ENCODE data around the gene EFEMP1. TPM values are rescaled to one million over a fixed set of nuclear protein-coding genes. Genes with fewer than 3 reads are reported as not detected.

The EFEMP1 gene
- total RNA-seq, 1 donor from 2014 or later: 50.7 TPM

DNA sequence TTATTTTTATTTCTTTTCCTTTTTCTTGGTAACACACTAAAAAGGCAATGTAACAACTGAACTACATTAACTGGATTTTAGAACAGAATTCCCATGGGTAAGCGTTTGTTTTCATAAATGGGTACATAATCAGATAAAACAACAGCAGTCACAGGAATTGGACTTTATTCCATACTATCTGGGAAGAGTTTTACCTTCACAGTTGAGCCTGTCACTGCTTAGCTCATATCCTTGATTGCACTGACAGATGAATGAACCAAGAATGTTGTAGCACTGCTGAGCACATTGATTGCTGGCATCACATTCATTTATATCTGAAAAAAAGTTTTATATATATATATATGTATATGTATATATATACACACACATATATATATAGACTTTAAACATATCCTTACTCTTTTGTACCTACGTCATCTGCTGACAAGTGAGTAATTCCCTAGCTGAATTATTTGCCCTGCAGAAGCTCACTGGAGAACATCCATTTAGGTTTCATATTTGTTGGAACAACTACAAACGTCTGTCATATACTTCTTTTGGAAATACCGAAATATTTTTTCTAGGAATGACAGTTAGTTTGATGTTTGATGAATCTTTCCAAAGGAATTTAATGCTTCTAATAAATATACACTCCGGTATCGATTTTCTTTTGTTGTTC is 47.0 kb downstream of the EFEMP1 start:
- ATAC-seq: no peak
- intact Hi-C loops (cut with micrococcal nuclease): no loop called here
- no peak for DNase-seq

DNA sequence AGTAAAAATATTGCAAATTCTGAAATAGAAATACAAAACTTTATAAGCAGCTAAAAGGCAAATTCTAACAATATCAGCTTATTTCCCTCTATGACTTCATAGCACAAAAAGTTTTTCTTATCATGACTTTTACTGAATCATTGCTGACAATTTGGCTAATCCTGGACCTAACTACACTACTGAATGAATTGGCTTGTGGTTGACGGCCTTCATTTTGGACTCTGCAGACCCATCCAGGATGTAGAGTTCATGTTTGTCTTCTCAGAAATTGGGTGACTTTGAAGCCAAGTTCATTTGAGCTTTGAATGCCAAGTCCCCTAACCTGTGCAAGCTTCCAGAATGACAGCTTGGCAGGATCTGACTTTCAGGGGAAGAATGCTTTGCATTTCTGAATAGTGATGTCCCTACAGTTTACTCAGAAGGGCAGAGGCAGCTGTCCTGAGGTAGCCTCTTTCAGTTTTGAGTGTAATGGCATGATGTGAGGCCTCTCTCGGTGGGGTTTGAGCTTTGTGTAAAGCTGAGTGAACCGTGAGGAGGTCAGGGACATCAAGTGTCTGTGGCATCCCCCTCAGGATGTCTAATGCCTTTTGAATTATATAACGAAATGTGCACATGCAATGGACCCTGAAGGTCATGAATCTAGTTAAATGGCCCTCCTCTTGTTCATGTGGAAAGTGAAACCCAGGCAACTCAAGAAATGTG is 48.0 kb downstream of the EFEMP1 start:
- ATAC-seq: peak; percentile 48
- no peak for DNase-seq
- intact Hi-C loops (cut with micrococcal nuclease): no loop called here

DNA sequence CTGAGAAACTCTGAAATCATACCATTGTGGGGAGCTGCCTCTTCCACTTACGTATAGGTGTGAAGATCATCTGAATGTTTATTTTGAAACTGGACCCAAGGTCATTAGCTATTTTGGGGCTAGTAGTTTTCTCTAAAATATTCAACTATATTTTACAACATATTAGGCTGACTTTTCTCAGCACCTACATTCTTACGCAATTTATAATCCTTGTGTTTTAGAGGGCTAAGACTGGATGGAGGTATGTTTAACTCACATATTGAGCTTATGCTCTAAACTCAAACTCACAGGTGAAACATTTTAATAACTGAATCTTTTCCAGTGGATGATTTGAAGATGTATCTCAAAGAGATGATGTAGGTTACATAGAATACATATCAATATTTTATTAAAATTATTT is 49.2 kb downstream of the EFEMP1 start:
- ATAC-seq (no peak), DNase-seq (no peak)
- intact Hi-C loops (cut with micrococcal nuclease): no loop called here

DNA sequence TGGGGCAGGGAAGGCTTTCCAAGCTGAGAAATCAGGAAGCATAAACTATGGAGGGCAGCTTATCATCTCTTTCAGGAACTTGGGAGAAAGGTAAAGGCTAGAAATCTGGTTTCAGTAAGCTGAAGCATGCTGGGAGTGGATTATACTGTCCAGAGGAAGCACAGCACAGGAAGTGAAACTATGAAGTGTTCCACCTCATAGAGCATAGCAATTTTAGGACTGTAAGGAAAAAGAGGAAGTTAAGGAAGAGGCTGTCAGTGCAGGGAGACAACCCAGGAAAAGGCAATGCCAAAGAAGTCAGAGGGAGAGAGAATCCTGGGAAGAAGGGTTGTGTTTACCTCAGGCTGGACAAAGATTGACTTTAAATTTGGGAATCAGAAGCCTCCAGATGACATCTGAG is 51.9 kb downstream of the EFEMP1 start:
- ATAC-seq (peak; percentile 63), DNase-seq (no peak)
- intact Hi-C loops (cut with micrococcal nuclease): no loop called here

DNA sequence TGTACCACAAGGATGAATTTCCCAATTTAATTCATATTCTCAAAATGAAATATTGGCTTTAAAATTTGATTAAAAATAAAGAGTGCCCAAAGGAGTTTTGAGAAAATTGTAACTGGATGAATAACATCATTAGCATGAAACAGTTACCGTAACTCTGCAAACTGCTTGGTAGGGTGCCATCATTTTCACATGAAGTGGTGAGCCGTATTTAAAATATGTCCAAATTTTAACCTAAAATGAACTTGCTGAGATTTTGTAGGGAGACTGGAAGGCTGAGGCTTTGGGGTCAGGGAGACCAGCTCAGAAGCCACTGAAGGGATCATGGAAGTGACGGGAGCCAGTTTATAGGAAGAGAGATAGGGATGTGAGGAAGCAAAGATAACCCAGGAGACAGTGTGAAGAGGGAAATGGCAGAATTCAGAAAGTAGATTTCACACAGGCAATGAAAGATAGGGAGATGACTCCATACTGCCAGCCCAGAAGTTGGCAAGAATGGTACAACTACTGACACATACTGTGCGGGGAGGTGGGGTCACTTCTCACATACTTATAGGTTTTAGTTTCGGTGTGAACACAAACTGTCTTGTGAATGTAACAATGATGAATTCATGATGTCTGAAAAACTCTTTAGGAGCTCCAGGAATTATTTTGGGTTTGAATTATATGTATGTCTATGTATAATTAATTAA is 53.8 kb downstream of the EFEMP1 start:
- intact Hi-C loops (cut with micrococcal nuclease): no loop called here
- DNase-seq (no peak), ATAC-seq (no peak)

DNA sequence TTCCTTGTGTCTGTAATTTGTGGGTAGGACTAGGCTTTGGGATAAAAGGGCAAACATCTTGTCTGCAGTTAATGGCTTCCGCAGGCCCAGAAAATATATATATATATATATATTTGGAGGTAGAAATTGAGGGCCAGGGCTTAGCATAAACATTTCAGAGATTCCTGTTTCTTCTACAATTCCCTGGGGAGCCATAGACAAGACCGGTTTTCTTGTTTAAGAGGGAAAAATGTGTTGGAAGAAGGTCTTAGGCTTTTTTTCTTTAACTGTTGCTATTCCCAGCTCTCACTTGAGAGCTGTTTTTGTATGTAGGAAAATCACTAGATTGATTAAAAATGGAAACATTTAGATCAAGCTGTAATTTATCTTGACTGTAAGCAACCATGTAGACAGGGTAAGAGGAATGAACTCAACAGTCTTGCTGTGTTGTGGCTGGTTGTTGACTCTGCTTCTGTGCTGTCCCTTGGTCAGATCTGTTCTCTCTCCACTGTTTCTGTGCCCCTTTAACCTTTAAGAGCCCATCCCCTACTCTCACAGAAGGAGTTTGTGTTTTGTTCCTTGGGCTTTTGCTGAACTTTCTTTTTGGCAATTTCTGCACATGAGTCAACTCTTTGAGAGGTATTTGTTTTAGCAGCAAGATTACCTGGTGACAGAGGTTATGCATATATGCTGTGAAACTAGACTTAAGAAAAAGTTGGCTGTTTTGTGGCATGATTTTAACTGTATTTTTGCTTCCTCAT is 58.3 kb downstream of the EFEMP1 start:
- no peak for ATAC-seq
- intact Hi-C loops (cut with micrococcal nuclease): no loop called here
- no peak for DNase-seq

DNA sequence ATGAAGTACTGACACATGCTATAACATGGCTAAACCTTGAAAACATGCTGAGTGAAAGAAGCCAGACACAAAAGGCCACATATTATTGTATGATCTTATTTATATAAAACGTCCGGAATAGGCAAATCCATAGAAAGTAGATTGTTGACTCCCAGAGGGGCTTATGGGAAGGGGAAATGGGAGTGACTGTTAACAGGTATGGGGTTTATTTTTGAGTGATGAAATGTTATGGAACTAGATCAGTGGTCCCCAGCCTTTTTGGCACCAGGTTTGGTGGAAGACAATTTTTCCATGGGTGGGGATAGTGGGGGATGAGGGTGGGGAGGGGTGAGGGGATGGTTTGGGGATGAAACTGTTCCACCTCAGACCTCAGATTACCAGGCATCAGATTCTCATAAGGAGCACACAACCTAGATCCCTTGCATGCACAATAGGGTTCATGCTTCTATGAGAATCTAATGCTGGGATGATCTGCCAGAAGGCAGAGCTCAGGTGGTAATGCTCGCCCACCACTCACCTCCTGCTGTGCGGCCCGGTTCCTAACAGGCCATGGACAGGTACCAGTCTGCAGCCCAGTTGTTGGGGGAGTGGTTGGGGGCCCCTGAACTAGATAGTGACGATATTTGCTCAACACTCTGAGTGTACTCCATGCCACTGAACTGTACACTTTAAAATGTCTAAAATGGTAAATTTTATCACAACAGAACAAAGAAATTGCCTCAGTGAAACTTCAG is 59.1 kb downstream of the EFEMP1 start:
- intact Hi-C loops (cut with micrococcal nuclease): no loop called here
- ATAC-seq (no peak), DNase-seq (no peak)

DNA sequence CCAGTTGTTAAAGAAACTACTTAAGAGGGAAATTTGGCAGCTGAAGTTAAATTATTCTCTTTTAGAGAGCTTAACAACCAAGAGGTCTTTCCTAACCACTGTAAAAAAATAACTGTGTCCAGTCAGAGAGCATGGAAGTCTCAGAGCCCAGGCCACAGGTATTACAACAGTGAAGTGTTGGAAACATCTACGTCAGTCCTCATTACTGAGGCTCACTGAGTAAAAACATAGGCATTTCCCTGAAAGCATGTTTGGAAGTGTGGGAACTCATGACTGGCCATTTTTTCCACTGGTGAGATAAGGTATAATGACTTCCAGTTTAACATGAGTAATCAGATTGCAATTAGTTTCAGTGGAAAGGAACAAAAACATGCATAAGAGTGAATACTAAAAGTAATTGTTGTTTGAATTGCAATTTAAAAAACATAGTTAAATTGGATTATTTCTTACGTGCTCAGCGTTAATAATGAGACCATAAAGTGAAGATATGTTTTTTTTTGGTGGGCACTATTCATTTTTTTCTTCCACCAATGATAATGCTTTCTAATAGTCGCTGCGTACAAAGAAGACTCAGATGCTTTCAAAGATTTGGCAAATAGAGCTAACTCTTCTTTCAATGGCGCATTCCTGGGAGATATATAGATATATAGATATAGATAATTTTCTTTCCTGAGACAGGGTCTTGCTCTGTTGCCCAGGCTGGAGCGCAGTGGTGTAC is 60.8 kb downstream of the EFEMP1 start:
- intact Hi-C loops (cut with micrococcal nuclease): no loop called here
- DNase-seq (no peak), ATAC-seq (peak; percentile 93)

DNA sequence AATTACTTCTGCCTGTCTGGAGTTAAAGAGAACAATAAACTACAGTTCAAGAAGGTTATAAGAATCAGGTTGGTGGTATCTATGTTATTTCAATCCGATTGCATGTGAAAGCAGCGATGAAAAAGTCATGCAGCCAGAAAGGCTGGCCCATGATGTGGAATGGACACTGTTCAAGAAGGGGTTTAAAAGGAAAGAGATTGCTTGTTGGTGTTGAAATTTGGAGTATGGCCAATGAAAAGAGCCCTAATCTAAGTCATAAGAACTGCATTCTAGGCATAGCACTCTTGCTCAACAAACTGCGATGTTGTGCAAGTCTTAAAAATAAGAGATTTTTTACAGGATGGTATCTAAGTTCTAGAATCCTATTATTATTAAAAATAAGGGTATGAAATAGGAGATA is 61.3 kb downstream of the EFEMP1 start:
- DNase-seq: no peak
- intact Hi-C loops (cut with micrococcal nuclease): no loop called here
- ATAC-seq: peak; percentile 95

DNA sequence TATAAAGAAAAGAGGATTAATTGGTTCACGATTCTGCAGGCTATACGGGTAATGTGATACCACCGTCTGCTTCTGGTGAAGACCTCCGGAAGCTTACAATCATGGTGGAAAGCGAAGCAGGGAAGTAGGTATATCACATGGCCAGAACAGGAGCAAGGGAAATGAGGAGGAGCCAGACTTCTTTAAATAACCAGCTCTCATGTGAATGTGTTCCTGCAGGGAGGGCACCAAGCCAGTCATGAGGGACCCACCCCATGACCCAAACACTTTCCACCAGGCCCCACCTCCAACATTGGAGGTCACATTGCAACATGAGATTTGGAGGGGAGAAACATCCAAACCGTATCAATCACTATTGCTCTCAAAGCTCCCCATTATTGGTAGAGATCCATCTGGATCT is 61.8 kb downstream of the EFEMP1 start:
- ATAC-seq: peak; percentile 15
- intact Hi-C loops (cut with micrococcal nuclease): no loop called here
- DNase-seq: peak; percentile 25

DNA sequence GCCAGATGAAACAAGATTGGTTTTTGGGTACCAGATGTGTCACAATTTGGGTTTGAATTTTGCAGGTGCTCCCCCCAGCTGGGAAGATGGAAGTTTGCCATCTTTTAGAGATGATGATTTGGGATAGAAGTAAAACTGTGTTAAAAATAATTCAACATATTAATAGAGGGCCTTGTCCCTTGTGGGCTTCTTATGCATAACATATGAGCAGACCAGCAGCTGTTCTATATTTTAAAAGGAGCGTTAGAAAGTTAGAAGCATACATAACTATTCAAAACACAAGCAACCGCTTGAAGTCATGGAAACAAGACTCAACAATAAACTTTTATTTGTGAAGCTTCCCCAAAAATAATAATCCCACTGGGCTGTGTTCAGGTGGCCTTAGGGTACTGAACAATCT is 62.8 kb downstream of the EFEMP1 start:
- intact Hi-C loops (cut with micrococcal nuclease): no loop called here
- ATAC-seq (no peak), DNase-seq (no peak)

DNA sequence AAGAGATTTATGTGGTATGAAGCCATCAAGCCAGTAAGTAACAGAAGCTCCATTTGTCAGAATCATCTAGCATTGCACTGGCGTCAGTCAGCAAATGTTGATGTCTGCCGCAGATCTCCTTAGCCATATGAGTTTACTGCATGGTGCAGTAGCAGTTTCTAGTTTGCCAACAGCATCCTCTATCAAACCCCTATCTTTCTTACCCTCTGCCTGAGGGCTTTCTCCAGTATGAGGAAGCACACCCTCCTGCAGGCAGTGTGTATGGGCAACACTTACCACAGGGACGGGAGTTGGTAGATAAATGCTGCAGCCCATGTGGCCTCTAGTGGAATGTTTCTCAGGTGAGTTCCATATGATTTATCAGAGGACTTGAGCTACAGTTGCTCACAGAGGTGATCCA is 63.7 kb downstream of the EFEMP1 start:
- no peak for DNase-seq
- intact Hi-C loops (cut with micrococcal nuclease): no loop called here
- no peak for ATAC-seq

DNA sequence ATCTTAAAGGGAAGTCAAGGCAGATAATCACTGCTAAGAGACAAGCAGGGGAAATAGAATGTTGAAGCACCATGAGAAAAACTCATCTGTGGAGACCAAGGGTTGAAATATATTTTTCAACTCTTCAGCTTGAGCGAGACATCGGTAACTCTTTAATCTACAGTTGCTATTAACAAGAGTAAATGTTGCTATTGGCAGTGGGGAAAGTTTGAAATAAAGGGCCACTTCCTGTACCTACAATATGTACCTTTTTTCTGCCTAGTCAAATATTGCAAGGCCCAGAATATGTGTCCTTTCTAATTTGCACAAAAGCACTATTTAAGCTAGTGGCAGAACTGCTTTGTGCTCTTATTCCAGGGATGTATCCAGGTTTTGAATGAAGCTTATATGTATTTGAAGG is 65.8 kb downstream of the EFEMP1 start:
- ATAC-seq (no peak), DNase-seq (no peak)
- intact Hi-C loops (cut with micrococcal nuclease): no loop called here

DNA sequence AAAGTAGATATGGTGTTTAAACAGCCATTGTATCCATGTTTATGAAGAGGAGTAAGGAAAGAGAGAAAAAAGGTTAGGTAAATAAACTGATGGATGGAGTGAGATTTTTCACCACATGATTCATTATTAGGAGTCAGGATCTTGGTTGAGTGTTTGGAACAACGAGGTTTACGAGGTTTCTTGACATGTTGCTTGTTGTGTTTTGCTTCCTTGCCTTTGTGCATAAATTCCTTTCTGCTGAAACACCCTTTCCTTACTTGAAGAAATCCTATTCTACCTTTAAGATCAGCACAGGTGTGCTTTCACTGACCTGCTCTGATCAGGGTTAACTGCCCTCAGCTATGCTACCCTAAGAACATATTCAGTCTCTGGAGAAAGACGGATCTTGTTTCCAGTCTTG is 66.6 kb downstream of the EFEMP1 start:
- intact Hi-C loops (cut with micrococcal nuclease): no loop called here
- ATAC-seq: no peak
- DNase-seq: no peak

DNA sequence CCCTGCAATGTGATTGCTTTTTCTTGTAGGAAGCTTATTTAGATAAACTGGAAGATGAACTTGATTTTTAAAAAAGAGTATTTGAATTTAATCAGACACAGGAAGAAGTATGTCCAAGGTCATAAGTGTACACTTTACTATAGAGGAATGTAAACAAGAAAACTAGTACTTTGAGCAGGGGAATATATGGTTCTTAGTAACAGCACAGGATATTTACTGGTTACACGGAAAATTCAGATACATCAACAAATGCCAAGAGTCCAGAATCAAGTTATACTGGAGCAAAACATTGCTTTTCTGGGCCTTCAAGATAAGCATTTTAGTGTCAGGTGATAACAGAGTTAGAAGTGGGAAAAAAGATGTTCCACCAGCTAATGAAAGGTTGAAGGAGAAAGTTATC is 75.5 kb downstream of the EFEMP1 start:
- DNase-seq (no peak), ATAC-seq (no peak)
- intact Hi-C loops (cut with micrococcal nuclease): no loop called here

DNA sequence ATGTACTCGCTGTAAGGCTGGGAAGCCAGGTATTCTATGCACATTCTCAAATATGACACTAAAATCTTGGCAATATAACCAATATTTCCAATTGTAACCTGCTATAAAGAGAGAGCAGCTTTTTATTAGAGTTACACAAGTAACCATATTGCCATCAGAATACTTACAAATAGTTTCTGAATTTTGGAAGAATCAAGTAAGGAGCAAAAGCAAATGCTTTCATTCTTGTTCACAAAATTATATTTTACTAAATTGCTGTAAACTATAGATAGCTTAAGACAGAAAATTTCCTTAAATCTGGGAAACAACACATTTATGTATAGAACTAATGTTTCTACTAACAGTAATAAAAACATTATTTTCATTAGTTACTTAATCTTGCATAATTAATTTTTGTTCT is 77.2 kb downstream of the EFEMP1 start:
- intact Hi-C loops (cut with micrococcal nuclease): no loop called here
- DNase-seq (no peak), ATAC-seq (no peak)

DNA sequence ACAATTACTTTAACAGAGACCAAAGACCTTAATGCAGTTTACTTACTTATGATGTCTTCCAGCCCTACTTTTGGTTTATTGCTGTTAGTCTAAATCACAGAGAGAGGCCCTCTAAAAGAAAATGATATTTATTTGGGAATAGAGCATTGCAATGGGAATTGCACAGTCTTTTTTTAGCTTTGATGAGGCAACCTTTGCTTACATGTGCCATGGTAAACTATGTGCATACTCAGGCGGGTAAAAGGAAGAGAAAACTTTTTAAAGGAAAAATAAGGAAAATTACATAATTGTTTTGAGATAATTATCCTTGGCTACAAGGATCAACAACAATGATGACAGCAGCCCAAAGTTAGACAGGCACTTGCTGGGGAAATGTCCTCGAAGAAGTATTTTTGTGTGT is 78.6 kb downstream of the EFEMP1 start:
- intact Hi-C loops (cut with micrococcal nuclease): no loop called here
- ATAC-seq (peak; percentile 26), DNase-seq (no peak)

DNA sequence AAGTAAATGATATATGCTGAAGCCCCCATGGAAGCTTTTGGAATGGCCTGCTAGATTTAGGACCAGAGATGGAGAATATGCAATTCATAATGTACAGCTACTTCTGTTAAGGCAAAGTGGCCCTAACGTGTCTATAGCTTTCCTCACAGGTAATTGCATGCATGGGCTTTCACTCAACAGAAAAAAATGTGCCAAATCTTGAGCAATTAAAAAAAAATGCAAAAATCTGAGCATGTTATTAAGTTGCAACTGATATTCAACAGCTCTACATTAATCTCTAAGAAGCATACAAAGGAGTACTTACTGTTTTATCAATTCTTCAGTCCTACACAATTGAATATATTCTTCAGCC is 79.6 kb downstream of the EFEMP1 start:
- ATAC-seq (no peak), DNase-seq (no peak)
- intact Hi-C loops (cut with micrococcal nuclease): no loop called here
